SK-N-SH (cell line): ENCODE data around the gene WIPF3.

Experiments used
- FOXM1 ChIP-seq: IDR thresholded peaks from 2 replicates; pipeline ENCODE4 v1.4.0; 2012; ENCODE audit warnings: low read depth, mild to moderate bottlenecking
- JUND ChIP-seq: IDR thresholded peaks from 2 replicates; pipeline ENCODE4 v1.4.0; 2012
- POLR2AphosphoS5 ChIP-seq: IDR thresholded peaks from 2 replicates; pipeline ENCODE4 v1.6.1; 2012; ENCODE audit warnings: low read depth, low read length
- RAD21 ChIP-seq: IDR thresholded peaks from 2 replicates; pipeline ENCODE4 v1.6.1; 2012; ENCODE audit warnings: mild to moderate bottlenecking, low read length
- TF ChIP-seq, protein P1 (sequence below): fragments of 200-600 bp; sonication (generic); IDR thresholded peaks from 2 replicates; pipeline ENCODE4 v1.6.1; 2017; ENCODE audit warnings: antibody characterized with exemption, mild to moderate bottlenecking, moderate library complexity

DNA sequence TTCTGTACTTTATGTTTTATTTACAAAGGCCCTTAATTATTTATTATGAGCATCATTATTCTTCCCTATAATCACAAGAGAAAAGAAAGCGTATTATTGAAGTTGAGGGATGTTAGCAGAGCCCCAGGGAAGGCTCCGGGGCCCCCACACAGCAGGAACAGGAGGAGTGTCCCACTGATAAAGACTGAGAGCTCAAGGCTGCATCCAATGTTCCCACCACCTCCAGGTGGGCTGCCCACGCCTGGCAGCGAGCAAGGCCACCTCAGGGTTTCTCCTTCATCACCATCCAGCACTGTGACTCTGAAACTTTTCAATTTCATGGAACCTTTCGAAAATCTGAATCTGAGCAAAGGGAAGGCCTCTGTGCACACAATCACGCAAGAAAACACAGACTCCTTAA, 35.9 kb upstream of the WIPF3 start:
- no peak for TF ChIP-seq FOXM1
- TF ChIP-seq, protein P1, sequence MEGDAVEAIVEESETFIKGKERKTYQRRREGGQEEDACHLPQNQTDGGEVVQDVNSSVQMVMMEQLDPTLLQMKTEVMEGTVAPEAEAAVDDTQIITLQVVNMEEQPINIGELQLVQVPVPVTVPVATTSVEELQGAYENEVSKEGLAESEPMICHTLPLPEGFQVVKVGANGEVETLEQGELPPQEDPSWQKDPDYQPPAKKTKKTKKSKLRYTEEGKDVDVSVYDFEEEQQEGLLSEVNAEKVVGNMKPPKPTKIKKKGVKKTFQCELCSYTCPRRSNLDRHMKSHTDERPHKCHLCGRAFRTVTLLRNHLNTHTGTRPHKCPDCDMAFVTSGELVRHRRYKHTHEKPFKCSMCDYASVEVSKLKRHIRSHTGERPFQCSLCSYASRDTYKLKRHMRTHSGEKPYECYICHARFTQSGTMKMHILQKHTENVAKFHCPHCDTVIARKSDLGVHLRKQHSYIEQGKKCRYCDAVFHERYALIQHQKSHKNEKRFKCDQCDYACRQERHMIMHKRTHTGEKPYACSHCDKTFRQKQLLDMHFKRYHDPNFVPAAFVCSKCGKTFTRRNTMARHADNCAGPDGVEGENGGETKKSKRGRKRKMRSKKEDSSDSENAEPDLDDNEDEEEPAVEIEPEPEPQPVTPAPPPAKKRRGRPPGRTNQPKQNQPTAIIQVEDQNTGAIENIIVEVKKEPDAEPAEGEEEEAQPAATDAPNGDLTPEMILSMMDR = no peak
- TF ChIP-seq POLR2AphosphoS5 = no peak
- TF ChIP-seq JUND = no peak
- no peak for TF ChIP-seq RAD21
